ENCODE data around the gene UBE2I. TPM values are rescaled to one million over a fixed set of nuclear protein-coding genes. Genes with fewer than 3 reads are reported as not detected.
"Not testable (repeated sequence)": the region's sequence is repeated elsewhere in the genome, so short reads cannot be mapped to it uniquely, and the experiment has no call there.

UBE2I gene
- total RNA-seq, 1 donor from 2014 or later: 141 TPM

DNA sequence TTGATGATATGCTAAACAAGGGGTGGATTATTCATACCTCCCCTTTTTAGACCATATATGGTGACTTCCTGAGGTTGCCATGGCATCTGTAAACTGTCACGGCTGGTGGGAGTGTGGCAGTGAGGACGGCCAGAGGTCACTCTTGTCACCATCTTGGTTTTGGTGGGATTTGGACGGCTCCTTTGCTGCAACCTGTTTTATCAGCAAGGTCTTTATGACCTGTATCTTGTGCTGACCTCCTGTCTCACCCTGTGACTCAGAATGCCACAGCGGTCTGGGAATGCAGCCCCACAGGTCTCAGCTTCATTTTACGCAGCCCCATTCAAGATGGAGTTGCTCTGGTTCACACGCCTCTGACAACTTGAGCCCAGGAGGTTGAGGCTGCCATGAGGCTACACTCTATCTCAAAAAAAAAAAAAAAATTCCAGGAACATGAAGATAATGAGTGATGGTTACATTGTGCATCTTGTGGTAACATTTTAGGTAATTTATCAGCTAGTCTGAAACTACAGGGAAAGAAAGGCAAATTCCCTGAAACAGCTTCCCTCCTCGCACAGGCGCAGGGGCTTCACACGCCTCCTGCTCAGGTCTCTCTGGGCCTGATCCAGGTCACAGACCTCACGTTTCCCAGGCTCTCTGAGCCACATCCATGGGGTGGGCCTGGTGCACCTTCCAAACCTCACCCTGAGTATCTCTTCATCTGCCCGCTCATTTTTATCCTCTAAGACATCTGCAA, 15.3 kb upstream of the UBE2I start:
- Histone ChIP-seq H3K9me3 (no peaks in the 10 kb centered on the region), H3K27me3 (peaks cover 5% of the 10 kb centered on the region), H3K27ac (no peak overlapping the region), H3K4me3 (no peak overlapping the region), H3K36me3 (no peaks in the 10 kb centered on the region), H3K4me1 (no peaks in the 10 kb centered on the region)
- TF ChIP-seq, protein P1, sequence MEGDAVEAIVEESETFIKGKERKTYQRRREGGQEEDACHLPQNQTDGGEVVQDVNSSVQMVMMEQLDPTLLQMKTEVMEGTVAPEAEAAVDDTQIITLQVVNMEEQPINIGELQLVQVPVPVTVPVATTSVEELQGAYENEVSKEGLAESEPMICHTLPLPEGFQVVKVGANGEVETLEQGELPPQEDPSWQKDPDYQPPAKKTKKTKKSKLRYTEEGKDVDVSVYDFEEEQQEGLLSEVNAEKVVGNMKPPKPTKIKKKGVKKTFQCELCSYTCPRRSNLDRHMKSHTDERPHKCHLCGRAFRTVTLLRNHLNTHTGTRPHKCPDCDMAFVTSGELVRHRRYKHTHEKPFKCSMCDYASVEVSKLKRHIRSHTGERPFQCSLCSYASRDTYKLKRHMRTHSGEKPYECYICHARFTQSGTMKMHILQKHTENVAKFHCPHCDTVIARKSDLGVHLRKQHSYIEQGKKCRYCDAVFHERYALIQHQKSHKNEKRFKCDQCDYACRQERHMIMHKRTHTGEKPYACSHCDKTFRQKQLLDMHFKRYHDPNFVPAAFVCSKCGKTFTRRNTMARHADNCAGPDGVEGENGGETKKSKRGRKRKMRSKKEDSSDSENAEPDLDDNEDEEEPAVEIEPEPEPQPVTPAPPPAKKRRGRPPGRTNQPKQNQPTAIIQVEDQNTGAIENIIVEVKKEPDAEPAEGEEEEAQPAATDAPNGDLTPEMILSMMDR (IDR thresholded peaks at IDR 0.05): no peak
- DNase-seq (ENCODE audit: low spot score in 2 of 2): no peak
- intact Hi-C loops (cut with DNase I): no loop called here

DNA sequence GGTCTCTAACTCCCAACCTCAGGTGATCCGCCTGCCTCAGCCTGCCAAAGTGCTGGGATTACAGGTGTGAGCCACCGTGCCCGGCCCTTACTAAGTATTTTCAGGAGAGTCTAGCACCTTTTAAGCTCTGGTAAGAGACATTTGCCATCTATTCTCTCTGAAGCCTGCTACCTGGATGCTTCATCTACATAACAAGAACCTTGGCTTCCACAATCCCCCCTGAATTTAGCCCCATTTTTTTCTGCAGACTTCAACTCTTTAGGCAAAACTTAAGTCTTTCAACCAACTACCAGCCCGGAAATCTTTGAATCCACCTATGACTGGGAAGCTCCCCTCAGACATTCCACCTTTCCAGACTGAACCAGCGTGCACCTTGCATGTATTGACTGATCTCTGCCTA, 14.0 kb upstream of the UBE2I start:
- intact Hi-C loops (cut with DNase I): no loop called here
- no peak for DNase-seq (ENCODE audit: low spot score in 2 of 2)
- TF ChIP-seq, protein P1 (IDR thresholded peaks at IDR 0.05): no peak
- no peak overlapping the region for H3K27ac ChIP-seq
- no peaks in the 10 kb centered on the region for H3K36me3 ChIP-seq
- no peaks in the 10 kb centered on the region for H3K9me3 ChIP-seq
- no peak overlapping the region for H3K4me3 ChIP-seq
- no peaks in the 10 kb centered on the region for H3K4me1 ChIP-seq
- H3K27me3 ChIP-seq: peaks cover 4% of the 10 kb centered on the region

DNA sequence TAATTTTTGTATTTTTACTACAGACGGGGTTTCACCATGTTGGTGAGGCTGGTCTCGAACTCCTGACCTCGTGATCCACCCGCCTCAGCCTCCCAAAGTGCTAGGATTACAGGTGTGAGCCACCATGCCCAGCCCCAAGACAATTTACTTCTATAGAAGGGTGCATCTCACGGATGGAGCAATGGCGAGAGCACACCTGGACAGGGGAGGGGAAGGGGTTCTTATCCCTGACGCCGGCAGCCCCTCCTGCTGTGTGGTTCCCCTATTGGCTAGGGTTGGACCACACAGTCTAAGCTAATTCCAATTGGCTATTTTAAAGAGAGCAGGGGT, 12.8 kb upstream of the UBE2I start:
- intact Hi-C loops (cut with DNase I); H3K4me3 ChIP-seq; H3K4me1 ChIP-seq; H3K9me3 ChIP-seq; H3K27ac ChIP-seq; H3K27me3 ChIP-seq; DNase-seq (ENCODE audit: low spot score in 2 of 2); H3K36me3 ChIP-seq: not testable (repeated sequence)

DNA sequence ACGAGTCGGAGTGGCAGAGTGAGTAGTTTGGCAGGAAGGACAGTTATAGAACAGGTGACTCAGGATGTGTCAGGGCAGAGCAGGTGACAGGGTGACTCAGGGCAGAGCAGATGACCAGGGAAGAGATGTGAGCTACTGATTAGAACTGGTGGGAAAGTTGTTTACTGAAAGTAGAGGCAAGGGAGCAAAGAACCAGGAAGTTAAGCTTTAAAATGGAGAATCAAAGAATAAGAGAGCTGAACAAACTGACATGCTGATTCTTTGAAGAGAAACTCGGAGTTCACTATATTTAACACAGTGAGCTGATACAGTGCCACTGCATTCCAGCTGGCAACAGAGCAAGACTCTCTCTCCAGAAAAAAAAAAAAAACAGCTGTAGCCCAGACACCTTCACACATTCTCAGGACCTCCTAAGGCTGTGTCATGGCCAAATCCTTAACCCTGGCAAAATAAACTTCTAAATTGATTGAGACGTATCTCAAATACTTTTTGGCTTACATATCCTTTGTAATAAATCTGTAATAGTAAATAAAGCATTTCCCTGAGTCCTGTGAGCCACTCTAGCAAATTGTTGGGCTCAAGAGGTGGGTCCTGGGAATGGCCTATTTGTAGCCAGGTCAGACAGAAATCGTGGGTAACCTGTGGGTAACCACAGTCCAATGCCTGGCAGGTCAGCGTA, 12.3 kb upstream of the UBE2I start:
- Histone ChIP-seq H3K4me3 (no peak overlapping the region), H3K9me3 (no peaks in the 10 kb centered on the region), H3K27me3 (peaks cover 9% of the 10 kb centered on the region), H3K36me3 (no peaks in the 10 kb centered on the region), H3K27ac (no peak overlapping the region), H3K4me1 (peaks cover 0 to 4% of the 10 kb centered on the region in 2 donors)
- TF ChIP-seq, protein P1 (IDR thresholded peaks at IDR 0.05): no peak
- intact Hi-C loops (cut with DNase I): no loop called here
- DNase-seq (ENCODE audit: low spot score in 2 of 2): no peak

DNA sequence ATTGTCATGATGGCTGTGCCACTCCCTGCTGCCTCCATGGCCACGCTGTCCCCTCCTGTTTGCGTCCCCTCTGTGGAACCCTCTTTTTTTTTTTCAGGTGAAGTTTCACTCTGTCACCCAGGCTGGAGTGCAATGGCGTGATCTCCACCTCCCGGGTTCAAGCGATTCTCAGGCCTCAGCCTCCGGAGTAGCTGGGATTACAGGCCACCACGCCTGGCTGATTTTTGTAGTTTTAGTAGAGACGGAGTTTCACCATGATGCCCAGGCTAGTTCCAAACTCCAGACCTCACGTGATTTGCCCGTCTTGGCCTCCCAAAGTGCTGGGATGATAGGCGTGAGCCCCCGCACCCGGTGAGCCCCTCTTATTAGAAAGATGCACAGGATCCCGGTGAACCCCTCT, 11.0 kb upstream of the UBE2I start:
- intact Hi-C loops (cut with DNase I): no loop called here
- TF ChIP-seq, protein P1 (IDR thresholded peaks at IDR 0.05): no peak
- H3K9me3 ChIP-seq: no peaks in the 10 kb centered on the region
- H3K27ac ChIP-seq: no peak overlapping the region
- no peak overlapping the region for H3K4me3 ChIP-seq
- no peak for DNase-seq (ENCODE audit: low spot score in 2 of 2)
- no peaks in the 10 kb centered on the region for H3K36me3 ChIP-seq
- H3K27me3 ChIP-seq: peaks cover 9% of the 10 kb centered on the region
- peaks cover 0 to 4% of the 10 kb centered on the region in 2 donors for H3K4me1 ChIP-seq

DNA sequence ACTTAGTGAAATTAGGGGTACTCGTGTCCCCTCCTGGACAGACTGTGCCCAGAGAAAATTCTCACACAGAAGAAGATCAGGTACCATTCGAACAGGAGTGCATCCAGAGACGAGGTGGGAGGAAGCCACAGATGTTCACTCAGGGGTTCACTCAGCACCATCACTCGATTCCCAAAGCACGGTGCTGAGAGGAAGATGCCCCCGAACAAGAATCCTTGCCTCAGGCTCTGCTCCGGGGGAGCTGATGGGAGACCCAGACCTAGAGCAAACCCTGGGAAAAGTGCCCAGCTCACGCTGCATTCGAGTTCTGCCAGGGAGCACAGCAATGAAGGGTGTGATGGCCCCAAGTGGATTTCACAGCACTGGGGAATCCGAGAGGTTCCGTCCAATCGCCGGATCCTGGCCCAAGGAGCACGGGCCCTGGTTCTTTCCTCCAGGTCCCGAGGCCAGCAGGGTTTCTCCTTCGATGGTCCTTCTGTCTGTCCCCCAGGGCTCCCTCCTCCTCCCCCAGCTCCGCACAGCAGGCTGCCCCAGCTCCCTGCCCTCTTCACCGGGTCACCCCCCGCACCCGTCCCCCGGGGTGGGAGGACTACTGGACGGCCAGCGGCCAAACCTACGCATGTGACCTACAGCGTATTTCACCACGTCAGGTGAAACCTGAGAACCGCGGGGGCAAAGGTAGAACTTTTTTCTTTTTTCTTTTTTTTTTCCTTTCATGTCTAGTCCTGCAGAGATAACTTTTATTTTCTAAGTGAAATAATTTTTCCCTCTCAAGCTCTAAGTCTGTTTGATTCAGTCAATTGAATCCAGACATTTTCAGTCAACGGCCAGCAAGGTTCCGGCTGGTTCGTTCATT, 10.2 kb upstream of the UBE2I start:
- Histone ChIP-seq H3K4me3 (no peak overlapping the region), H3K27ac (no peak overlapping the region), H3K27me3 (peaks cover 9% of the 10 kb centered on the region), H3K36me3 (no peaks in the 10 kb centered on the region), H3K9me3 (no peaks in the 10 kb centered on the region), H3K4me1 (peaks cover 0 to 4% of the 10 kb centered on the region in 2 donors)
- TF ChIP-seq, protein P1 (IDR thresholded peaks at IDR 0.05): no peak
- intact Hi-C loops (cut with DNase I): no loop called here
- DNase-seq (ENCODE audit: low spot score in 2 of 2): no peak

Measured in ascending aorta (tissue), 2 donors.